GM18909 (cell line): ENCODE results near the gene IGSF3.

ENCODE experiments used
- ATAC-seq: cut with Tn5 transposase; IDR thresholded peaks from one replicate; pipeline ENCODE4 v1.9.1; 2021; ENCODE audit warnings: mild to moderate bottlenecking; ENCODE audit not compliant: unreplicated experiment, poor library complexity

The IGSF3 gene

DNA sequence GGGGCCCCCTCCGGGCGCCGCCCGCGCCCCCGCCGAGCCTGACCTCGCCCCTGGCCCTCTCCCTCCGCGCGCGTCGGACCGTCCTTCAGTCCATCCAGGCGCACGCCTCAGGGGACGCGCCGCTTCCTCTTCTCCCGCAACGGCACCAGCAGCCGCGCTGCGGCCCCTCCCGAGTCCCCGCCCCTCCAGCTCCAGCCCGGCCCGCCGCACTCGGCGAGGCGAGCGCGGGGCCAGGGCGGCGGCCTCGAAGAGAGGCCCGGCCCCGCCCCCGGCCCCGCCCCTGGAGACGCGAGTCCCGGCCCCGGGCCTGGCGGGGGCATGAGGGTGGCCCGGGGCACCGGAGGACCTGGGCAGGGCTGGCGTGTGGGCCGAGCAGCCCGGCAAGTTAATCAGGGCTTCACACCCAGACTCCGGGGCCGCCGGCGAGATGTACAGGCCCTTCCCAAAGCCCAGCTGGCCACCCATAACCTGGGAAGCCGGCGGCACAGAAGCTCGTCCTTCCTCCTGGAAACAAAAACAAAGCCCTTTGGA lies at the start of gene IGSF3:
Gene IGSF3 (minus strand): TSS at position 159 of the 531 bp plus-strand sequence. CDS start 1,407 bp downstream, outside the sequence.
- peak; percentile 60 for ATAC-seq

DNA sequence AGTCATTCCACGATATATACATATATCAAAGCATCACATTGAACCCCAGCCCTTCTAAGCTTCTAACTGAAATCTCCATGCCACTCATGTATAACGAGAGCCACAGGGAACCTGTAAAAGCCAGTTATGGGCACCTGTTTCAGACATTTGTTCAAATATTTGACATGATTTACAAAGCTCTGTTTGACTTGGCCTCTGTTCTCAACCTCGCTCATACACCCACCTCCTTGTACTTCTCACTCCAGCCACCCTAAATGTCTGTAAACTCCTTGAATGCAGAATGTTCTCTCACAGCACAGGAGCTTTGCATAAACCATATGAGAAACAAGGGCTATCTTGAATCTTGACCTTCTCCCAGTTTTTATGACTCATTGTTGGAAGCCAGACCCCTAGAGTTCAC lies 49.8 kb upstream of the IGSF3 start:
- ATAC-seq, result no peak

DNA sequence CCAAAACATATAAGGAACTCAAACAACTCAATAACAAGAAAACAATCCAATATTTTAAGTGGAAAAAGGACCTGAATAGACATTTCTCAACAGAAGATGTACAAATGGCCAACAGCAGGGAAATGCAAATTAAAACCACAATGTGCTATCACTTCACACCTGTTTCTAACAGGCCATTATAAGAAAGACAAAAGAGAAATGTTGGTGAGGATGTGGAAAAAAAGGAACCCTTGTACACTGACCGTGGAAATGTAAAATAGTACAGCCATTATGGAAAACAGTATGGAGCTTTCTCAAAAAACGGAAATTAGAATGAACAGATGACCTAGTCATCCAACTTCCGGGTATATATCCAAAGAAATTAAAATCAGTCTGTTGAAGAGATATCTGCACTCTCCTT lies 48.9 kb upstream of the IGSF3 start:
- ATAC-seq, result no peak

DNA sequence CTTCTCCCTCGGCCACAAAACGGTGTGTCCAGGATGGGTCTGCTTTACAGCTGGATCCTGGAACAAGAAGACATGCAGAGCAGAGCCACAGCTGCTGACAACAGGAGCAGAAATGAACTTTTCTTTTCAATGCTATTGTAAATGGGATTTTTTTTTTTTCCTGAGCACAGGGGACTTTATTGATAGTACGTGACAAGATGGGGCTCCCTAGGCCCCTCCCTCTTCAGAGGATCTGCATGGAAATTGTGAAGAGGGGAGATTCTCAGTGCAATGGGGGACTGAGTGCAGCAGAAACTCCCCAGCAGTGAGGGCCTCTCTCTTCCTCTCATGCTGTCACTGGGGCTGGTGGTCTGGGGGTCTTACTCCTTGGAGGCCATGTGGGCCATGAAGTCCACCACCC lies 45.9 kb upstream of the IGSF3 start:
- no peak for ATAC-seq

DNA sequence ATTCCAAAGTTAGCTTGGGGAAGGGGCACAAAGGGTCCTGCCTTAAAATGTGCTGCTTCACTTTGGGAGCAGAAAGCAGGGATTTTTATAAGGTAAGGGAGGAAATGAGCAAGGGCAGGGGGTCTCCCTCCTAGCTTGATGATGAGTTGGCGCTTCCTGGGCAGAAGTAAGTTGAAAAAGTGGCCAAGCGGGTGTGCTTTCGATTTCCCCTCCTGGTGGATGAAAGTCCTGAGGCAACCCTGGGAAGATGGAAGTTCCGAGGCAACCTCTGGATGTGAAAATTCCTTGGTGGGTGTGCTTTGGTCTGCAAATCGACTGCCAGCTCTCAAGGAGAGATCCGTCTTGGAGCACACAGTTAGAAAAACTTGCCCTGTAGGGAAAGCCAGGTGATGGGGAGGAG lies 45.0 kb upstream of the IGSF3 start:
- ATAC-seq, result no peak

DNA sequence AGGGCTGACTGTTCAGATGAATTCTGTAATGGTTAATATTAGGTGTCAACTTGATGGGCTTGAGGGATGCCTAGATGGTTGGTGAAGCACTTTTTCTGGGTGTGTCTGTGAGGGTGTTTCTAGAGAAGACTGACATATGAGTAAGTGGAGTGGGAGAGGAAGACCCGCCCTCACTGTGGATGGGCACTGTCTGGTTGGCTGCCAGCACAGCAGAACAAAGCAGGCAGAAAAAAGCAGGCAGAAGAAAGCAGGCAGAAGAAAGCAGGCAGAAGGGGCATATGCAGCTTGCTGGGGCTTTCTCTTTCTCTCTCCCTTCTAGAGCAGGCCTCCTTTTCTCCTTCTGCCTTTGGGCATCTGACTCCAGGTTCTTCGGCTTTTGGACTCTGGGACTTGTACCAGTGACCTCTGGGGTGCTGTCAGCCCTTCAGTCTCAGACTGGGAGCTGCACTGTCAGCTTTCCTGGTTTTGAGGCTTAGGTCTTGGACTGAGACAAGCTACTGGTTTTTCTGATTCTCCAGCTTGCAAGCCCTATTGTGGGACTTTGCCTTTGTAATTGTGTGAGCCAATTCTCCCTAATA lies 43.8 kb upstream of the IGSF3 start:
- no peak for ATAC-seq

DNA sequence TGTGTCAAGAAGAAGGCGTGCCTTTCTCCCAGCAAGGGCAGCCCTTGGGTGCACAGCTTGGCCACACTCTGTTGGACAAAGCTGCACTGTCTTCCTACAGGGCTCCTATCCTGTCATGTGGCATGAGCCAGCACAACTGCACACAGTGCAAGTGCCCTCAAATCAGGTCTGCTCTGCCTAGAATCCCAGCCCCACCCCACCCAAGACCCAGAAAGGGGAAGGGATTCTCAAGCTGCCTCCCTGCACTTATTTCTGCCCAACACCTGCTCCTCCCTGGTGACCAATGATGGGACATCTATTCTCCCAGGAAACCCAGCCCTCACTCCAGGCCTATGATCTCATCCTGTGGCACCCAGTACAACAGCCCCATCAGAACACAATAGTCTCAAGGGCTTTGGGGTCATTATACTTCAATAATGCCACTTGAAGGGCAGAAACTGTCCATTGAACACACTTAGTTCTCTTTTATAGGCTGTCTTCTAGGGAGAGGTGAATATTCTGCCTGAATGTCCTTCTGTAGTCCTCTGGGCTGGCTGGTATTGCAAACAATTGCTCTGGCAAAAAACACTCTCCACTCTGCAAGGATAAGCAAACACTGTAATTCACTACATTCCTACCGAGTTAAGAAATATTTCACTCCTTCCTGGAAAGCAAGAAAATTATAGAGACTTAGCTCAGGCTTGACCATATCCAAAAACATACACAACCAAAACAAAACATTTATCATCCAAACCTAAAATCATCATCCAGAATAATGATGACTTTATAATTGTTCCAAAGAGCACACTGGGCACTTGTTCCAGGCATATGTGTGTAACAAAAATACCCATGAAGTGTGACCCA lies 43.1 kb upstream of the IGSF3 start:
- ATAC-seq, result no peak

DNA sequence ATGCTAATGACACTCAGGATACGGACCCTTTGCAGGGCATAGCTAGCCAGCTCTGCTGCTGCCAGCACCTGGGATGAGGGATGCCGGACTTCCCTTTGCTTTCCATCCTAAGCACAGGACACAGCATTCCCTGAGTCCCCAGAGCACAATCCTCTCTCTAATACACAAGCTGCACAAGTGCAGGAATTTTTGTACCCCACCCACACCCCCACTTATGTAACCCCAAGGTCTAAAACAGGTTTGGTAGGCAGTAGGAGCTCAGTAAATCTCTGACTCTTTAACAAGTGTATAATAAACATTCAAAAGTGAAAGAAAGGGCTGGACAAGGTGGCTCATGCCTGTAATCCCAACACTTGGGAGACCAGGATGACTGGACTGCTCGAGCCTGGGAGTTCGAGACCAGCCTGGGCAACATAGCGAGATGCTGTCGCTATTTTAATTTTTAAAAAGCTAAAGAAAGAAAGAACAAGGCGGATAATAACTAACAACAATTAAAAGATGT lies 42.2 kb upstream of the IGSF3 start:
- no peak for ATAC-seq

DNA sequence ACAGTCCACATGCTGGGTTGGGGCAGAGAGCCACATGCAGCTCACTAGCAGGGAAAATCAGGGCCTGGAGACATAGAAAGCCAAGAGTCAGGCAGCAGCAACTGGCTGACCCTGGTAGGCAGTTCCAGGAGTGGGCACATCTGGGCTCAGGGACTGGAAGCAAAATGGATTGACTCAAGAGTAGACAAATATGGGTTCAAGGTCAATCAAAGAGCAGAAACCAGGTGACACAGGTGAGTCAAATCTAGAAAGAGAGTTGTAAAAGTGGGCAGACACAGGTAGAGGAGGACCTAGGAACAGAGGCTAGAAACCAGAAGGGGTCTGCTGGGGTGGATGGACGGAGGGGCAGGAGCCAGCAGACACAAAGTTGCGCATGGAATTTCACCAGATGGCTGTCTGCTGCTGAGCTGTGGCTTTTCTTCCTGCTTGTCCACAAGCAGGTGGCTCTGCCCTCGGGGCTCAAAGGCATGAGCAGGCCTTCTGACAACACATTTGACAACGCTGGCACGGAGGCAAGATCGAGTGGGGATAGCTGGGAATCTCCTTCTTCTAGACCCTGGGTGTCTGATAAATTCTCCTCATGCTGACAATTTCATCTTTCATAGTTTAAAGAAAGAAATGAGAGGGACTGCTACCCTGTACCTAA lies 40.8 kb upstream of the IGSF3 start:
- ATAC-seq, result no peak

DNA sequence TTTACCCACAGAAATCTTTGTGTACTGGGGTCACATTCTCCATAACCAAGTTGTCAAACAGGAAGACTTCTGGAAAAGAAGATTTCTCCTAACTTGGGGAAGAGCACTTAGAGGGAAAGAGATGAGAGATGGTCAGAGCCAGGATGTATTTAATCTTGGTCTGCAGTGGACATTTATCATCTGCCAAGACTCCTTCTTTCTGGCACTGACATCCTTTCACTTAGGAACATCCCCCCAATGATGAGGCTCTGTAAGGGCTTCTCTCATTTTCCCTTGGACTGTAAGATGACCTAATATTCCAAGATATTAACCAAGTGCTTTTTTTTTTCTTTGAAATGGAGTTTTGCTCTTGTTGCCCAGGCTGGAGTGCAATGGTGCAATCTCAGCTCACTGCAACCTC lies 39.3 kb upstream of the IGSF3 start:
- ATAC-seq, result no peak

DNA sequence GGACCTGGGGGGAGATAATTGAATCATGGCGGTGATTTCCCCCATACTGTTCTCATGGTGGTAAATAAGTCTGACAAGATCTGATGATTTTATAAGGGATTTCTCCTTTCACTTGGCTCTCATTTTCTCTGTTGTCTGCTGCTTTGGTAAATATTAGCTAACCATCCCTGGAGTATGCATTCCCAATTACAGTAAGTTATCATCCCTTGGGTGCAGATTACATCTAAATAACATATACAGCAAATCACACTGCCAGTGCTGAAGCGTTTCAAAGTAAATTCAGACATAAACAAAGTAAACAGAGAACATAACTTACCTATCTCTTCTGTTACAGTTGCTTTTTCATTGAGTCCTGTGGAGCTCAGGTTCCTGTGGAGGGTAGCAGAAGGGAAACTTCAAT lies 38.6 kb upstream of the IGSF3 start:
- no peak for ATAC-seq

DNA sequence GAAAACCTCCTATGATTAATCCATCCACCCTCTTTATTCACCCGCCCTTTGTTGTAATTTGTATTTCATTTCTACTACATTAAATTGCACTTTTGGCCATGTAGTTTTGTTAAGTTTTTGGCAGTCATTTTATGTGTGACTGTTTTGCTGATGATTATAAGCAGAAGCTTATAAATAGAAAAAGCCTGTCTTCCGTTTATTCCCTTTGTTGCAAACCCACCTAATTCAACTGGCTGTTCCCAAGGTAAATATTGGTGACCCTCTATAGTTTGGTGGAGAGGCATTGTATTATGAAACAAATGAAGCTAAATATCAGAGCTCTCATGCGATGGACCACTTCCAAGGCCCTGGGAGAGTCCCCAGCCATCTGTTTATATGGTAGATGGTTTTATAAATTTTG lies 36.7 kb upstream of the IGSF3 start:
- no peak for ATAC-seq

DNA sequence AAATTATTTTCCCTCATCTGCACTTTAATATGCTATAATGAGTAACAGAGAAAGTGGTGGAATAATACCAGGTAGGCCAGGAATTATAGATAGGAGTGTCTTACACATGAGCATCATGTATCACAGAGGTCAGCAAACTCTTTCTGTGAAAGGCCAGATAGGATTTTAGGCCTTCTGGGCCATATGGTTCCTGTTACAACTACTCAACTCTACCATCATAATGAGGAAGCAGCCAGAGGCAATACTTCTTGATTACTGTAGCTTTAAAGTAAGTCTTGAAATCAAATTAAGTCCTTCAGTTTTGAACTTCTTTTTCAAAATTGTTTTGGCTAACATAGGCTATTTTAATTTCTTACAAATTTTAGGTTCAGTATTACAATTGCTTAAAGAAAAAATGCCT lies 32.1 kb upstream of the IGSF3 start:
- no peak for ATAC-seq

DNA sequence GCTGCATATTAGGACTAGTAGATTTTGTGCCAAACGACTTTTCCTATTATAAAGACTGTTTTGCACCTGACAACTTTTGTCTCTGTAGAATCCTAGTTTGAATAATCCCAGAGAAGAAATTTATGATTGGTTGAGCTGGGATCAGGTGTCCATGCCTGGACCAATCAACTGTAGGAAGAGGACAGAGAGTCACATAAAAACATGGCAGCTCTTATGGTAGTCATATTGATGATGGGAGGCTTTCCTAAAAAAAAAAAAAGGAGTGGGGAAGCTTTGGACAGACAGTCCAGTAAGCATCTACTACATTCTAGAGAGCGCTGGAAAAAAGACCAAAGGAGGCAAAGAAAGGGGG lies 30.7 kb upstream of the IGSF3 start:
- ATAC-seq, result no peak

DNA sequence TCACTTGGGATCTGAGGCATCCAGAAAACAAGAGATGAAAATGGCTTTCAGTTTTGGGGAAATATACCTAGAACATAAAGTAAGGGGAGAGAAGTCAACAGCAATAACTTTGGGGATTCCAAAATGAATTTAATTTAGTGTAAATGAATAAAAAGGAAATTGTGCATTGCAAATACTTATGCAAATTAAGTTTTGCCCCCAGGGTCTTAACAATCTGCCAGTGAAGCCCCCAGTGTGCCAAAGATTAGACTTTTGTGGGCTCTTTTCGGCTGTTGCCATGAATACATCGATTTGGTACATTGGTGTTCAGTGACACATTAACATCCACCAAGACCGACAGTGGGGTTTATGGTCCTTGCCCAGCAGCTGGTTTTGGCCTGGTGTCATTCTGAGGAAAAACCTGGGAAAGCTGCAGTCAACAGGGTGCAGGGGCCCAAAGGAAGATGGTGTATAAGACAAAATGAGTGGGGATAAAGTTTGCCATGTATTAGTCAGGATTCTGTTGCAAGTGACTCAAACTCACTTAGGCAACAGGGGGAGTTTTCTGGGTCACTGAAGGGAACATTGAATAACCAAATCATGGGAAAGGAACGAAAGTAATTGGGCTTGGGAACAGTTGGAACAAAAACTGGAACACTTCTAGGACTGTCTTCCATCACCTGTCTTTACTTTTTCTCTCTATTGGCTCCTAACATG lies 30.2 kb upstream of the IGSF3 start:
- ATAC-seq, result no peak

DNA sequence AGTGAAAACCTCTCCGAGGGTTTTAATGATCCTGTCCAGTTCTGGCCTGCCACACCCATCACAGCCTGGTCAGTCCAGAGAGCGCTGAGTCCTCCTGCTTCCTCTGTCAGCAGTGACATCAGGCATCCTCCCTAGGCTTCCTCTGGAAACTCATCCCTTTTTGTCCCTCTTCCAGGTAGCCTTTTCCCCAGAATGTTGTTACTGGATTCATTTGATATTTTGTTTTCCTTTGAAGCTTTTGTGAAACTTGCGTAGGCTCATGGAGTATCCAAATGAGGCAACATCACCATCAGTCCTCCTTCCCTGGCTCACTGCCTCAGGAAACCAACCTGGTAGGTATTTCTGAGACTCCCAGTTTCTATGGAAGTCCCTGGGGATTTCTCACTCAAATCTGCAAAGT lies 27.0 kb upstream of the IGSF3 start:
- ATAC-seq, result no peak

DNA sequence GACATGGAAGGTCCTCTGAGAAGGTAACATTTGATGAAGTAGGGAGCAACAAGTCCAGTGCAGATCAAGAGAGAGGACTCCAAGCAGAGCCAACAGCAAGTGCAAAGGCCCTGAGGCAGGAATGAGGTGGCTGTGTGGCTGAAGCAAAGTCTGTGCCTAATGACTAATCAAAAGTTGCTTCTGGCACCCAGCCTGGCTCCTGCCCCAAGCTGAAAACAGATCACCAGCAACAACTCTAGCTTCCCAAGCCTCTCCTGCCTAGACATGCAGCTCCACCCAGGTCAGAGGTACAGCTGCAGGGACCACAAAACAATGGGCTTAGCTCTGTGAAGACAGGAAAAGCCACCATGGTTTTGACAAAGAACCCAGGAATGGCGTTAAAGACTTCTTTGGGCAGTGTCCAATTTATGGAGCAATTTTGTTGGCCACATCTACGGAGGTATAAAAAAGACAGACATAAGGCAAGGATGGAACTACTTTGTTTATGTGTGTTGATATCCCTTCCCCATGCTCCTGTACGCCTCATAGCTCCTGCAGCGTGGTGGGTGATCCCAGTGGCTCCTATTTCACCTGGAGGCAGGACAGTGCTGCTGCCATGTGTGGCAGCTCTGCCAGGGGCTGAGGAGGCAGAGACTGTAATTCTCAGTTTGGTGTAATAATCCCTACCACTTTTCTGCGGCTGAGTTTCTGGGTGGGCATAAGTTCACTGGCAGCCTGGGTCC lies 26.4 kb upstream of the IGSF3 start:
- ATAC-seq, result no peak

DNA sequence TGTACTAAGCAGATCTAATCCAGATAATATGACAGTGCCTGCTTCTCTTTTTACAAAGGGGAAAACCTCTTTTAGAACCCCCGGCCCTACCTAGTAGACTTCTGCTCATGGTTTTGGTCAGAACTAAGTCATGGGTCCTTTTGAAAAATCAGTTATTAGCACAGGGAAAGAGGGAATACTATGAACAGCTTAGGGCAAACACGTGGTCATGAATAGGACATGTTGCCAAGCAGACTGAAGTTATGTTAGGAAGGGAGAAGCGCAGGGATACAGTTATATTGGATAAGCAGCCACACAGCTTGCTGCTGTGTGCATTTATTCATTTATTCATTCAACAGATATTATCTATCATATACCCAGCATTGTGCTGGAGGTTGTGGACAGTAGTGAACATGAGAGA lies 25.3 kb upstream of the IGSF3 start:
- no peak for ATAC-seq

DNA sequence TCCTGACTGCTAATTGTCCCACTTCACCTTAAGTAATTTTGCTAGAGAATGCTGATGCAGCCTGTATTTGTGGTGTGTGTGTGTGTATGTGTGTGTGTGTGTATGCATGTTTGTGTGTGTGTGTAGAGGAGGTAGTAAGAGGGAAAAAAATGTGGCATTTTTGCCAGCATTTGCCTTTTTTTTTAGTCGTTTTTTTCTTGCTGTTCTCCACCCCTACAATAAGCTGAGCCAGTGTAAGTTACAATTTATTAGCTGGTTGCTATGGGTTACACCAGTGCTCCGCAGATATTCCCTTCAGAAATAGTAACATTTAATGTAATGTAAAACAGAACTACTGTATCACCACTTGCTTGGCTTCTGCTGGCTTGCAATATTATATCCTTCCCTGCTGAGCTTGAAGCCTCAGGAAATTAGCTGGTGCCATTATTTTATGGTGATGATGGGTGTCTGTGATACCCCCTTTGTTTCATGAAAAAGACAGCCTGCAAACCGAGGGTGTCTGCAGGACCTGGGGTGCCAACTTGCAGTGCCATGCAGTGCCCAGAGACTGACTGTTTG lies 23.4 kb upstream of the IGSF3 start:
- no peak for ATAC-seq

DNA sequence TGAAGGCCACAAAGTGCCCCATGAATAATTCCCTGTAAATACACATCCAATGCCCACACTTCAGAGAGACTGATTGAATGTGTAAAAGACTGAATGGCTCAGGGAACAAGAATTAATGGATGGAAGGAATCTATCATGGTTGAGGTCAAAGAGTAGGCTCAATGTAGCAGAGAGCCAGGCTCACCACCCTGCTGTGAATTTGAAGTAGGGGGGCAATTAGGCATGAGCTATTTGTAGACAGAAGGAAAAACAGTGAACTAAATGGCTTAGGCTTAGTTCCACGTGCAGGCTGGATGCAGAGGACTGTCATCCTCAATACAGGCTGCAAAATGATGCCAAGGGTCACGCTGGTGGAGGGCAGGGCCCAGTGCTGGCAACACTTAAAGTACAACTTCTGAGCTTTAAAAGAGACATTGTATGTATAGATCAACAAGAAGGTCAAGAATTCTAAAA lies 22.9 kb upstream of the IGSF3 start:
- no peak for ATAC-seq
